ENCODE data around the gene ZNF512B.

GRCh38 chr20:63930971-63931553 lies 38.7 kb downstream of the ZNF512B start:
- no peak for TF ChIP-seq EP300 (IDR thresholded peaks at IDR 0.05; ENCODE audit: borderline replicate concordance)
- no peak for TF ChIP-seq TAF1 (IDR thresholded peaks at IDR 0.05; ENCODE audit: low read depth)
- no peak for TF ChIP-seq CEBPB (IDR thresholded peaks at IDR 0.05)
- TF ChIP-seq TEAD4 (IDR thresholded peaks at IDR 0.05) = no peak
- no peak for TF ChIP-seq RAD21 (IDR thresholded peaks at IDR 0.05; ENCODE audit: low read depth)
- no peak for TF ChIP-seq REST (IDR thresholded peaks at IDR 0.05; ENCODE audit: low read depth)
- TF ChIP-seq TCF12 (IDR thresholded peaks at IDR 0.05; ENCODE audit: low read depth) = no peak
- no peak for TF ChIP-seq MAX (IDR thresholded peaks at IDR 0.05)
- TF ChIP-seq USF1 (IDR thresholded peaks at IDR 0.05) = no peak
- no peak for TF ChIP-seq ZBTB7A (IDR thresholded peaks at IDR 0.05; ENCODE audit: low read depth)
- TF ChIP-seq YY1 (IDR thresholded peaks at IDR 0.05; ENCODE audit: low read depth) = no peak
- no peak for TF ChIP-seq NFIC (IDR thresholded peaks at IDR 0.05)
- TF ChIP-seq EGR1 (IDR thresholded peaks at IDR 0.05) = no peak
